HT-29 (cell line): ENCODE measurements around the gene FAM98C. TPM values are rescaled to one million over a fixed set of nuclear protein-coding genes. Genes with fewer than 3 reads are reported as not detected.
"Not testable (repeated sequence)": the region's sequence is repeated elsewhere in the genome, so short reads cannot be mapped to it uniquely, and the experiment has no call there.

Experiments used
- DNase-seq: peaks from one replicate; pipeline ENCODE4 v3.0.0-alpha.2; 2015; ENCODE audit warnings: low spot score
- total RNA-seq: library from RNA; depleted of rRNA; stranded (reverse); fragments of >200 nt; shearing (Covaris generic); gene quantifications from 2 replicates; pipeline ENCODE4 v1.2.3, GENCODE V29; 2014

FAM98C gene
- total RNA-seq, 1 experiment from 2014 or later = 49.5 TPM

DNA sequence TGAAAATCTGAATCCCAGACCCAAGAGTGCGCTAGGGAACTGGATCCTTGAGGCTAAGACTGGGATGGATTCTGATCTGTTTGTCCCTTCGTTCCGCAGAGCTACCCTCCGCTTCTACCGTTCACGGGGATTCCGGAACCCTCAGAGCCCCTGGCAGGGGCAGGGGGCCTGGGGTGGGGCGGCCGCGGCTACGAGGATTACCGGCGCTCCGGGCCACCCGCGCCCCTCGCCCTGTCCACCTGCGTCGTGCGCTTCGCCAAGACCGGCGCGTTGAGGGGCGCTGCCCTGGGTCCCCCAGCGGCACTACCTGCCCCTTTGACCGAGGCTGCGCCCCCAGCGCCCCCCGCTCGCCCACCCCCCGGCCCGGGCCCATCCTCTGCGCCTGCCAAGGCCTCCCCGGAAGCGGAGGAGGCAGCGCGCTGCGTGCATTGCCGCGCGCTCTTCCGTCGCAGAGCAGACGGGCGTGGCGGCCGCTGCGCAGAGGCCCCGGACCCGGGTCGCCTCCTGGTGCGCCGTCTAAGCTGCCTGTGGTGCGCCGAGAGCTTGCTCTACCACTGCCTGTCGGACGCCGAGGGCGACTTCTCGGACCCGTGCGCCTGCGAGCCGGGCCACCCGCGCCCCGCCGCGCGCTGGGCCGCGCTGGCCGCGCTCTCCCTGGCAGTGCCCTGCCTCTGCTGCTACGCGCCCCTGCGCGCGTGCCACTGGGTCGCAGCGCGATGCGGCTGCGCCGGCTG is 7.3 kb upstream of the FAM98C start:
- DNase-seq = no peak

DNA sequence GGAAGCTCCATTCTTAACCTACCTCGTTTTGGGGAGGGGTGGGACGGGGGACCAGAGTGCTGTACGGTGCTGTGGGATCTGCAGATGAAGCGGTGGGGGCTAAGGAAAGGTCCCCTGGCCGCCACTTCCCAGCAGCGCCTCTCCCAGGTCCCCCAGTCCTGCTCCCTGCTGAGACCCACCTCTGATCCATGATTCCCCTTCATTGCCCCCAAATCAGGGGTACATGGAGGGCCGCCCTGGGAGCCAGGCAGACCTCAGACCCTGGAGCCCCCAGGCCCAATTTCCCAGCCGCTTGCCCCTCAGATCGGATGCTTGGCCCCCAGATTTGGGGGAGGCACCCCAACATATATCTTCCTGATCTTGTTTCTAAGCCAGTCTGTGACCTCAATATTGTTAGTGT is 3.8 kb upstream of the FAM98C start:
- DNase-seq = no peak

DNA sequence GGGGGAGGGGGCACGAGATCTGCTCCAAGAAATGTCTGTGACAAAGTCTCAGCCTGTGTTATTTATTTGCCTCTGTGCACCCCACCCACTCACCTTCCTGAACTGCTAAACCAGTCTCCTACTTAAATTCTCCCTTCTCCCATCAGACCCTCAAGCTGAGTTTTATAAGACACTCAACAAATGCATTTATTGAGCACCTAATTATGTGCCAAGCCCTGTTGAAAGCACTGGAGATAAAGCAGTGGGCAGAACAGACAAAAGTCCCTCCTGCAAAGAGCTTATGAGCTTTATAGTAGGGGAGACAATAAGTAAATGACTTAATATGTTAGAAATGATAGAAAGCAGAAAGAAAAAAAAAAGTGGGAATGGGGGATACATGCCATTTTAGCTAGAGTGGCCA is 3.4 kb upstream of the FAM98C start:
- DNase-seq = no peak

- no peak for DNase-seq
Observed at GRCh38 chr19:38400361-38400760, 2.5 kb upstream of the FAM98C start.

DNA sequence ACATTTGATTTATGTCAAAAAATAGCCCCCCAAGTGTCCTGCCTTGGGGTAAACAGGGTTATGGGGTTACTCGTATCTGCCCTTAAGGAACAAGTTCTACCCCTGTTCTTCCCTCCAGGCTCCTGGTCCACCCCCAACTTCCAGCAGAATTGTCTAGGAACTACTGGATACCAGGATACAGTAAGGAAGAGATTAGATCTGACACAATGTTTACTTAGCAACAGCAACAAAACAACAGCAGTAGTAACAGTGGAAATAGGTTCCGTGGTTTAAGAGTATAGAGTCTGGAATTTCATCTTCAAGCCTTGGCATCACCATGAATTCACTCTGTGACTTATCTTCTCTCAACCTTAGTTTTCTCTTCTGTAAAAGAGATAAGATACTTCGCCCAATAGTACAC is 1.7 kb upstream of the FAM98C start:
- DNase-seq = peak; percentile 75

DNA sequence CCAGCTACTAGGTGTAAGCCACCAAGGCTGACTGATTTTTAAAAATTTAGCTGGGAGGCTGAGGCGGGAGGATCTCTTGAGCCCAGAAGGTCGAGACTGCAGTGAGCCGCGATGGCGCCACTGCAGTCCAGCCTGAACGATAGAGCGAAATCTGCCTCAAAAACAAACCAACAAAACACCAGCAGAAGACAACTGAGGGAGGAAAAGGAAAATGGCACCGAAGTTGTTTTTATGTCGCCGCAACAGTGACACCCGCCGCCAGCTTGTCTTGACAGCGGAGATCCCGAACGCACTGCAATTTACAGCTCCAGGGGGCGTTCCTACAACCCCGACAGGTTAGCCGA is 298 bp upstream of the FAM98C start:
- no peak for DNase-seq

GRCh38 chr19:38404858-38405257 is 2.0 kb downstream of the FAM98C start:
- no peak for DNase-seq

GRCh38 chr19:38405276-38405675 is 2.4 kb downstream of the FAM98C start:
- DNase-seq = no peak

GRCh38 chr19:38409631-38410133 is 6.8 kb downstream of the FAM98C start:
- DNase-seq = peak; percentile 60

DNA sequence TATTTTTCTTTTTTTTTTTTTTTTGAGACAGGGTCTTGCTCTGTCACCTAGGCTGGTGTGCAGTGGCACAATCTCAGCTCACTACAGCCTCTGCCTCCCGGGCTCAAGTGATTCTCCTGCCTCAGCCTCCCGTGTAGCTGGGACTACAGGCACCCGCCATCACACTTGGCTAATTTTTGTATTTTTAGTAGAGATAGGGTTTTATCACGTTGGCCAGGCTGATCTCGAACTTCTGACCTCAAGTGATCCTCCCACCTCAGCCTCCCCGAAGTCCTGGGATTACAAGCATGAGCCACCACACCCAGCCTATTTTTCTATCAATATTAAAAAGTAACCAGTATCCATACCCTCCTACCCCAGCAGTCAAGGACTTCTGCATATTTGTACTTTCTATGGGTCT is 7.5 kb downstream of the FAM98C start:
- DNase-seq = not testable (repeated sequence)

DNA sequence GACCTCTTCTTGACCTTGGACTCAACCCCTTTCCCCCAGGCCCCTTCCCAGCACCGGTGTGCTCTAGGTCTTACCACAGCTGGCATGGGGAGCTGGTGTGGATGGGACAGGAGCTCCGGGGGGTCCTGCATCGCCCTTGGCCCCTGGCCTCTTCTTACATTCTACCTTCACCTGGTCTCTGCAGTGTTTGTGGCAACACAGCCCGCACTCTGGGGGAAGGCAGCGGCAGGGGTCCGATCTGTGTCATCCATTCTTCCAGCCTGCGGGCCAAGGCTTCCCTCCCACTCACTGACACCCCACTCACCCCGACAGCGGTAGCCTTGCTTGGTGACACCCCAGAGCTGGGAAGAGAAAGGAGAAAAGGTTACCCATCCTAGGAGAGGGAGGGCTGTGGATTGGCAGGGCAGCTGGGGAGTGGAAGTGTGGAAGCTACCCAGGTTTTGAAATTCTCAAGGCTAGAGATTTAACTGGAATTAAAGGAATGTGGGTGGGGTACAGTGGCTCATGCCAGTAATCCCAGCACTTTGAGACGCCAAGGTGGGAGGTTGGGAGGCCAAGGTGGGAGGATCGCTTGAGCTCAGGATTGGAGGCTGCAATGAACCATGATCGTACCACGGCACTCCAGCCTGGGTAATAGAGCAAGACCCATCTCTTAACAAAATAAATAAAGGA is 8.3 kb downstream of the FAM98C start:
- DNase-seq = no peak

GRCh38 chr19:38411898-38412297 is 9.0 kb downstream of the FAM98C start:
- DNase-seq = not testable (repeated sequence)

GRCh38 chr19:38412491-38412890 is 9.6 kb downstream of the FAM98C start:
- DNase-seq = no peak

- DNase-seq = no peak
Observed at GRCh38 chr19:38412961-38413360, 10.1 kb downstream of the FAM98C start.

GRCh38 chr19:38413416-38413815 is 10.5 kb downstream of the FAM98C start:
- no peak for DNase-seq

DNA sequence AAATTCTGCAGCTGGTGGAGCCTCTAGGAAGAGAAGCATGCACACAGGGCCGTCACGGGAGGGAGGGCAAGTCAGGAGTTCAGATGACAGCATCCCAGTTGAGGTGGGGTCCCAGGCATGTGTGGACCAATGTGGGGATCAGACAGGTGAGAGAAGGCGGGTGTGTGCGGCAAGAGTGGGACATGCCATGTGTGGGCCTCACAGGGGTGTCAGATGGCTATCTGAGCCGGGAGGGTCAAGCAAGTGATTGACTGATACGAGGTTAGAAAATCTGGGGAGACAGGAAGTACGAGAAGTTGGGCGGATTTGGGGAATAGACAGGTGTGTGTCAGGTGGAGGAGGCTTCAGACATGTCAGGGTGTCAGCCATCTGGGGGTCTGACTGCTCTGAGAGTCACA is 14.3 kb downstream of the FAM98C start:
- DNase-seq = no peak

DNA sequence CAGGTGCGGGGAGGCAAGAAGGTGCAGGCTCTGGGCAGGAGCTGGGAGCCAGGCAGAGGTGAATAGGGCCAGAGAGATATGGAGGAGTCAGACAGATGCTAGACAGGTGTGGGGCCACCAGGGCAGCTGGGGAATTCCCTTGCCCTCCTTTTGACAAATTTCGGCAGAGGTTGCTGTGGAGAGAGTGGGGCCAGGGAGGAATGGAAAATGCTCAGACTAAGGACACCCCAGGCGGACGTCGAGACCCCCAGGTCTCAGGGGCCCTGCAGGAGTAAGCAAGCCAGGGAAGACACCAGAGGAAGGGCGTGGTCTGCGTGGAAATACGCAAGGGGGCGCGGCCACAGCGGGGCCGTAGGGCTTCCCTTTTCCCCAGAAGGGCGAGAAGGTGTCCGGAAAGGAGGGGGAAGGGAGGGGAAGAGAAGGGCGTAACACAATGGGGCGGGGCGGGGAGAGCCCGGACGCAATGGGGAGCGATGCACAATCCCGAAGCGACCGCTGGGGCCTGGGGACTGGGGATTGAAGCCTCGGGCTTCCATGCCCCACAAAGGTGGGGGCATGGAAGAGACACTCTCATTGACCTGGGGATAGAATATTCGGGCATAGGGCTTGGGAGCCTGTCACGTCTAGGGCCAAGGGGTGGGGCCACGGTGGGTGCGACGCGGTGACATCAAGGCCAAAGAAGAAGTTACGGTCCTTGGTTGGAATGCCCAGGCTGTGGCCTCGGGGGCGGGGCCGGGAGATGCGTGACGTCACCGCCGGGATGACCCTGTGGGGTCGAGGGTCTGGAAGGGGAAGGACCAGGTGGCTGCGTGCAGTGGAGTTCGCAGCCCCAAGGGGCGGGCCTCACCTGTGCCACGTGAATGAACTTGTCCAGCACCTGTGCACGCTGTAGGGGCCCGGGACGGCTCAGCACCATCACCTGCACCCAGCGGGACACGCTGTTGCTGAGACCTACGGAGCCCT is 14.9 kb downstream of the FAM98C start:
- DNase-seq = peak; percentile 59

DNA sequence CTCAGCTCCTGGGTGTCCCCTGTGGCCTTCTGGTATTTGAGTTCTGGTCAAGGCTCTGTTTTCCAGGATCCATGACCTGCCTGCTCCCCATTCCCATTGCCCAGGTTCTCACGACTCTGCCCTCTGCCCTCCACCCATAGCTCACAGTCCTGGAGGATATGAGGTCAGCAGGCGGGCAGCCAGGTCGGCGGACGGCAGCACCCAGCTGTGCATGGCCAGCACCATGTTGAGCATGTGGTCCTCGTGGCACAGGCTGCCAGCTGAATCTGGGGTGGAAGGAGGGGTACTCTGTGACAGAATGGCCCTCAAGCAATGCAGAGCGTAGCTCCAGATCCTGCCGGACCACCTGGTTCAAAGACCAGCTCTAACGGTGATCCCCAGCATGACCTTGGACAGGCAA is 18.0 kb downstream of the FAM98C start:
- no peak for DNase-seq

- no peak for DNase-seq
Observed at GRCh38 chr19:38421856-38422255, 19.0 kb downstream of the FAM98C start.

DNA sequence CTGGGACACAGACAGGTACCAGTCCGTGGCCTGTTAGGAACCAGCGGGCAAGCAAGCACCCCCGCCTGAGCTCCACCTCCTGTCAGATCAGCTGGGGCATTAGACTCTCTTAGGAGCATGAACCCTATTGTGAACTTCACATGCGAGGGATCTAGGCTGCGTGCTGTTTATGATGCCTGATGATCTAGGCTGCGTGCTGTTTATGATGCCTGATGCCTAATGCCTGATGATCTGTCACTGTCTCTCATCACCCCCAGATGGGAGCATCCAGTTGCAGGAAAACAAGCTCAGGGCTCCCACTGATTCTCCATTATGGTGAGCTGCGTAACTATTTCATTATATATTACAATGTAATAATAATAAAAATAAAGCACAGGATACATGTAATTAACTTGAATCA is 19.5 kb downstream of the FAM98C start:
- DNase-seq = no peak

DNA sequence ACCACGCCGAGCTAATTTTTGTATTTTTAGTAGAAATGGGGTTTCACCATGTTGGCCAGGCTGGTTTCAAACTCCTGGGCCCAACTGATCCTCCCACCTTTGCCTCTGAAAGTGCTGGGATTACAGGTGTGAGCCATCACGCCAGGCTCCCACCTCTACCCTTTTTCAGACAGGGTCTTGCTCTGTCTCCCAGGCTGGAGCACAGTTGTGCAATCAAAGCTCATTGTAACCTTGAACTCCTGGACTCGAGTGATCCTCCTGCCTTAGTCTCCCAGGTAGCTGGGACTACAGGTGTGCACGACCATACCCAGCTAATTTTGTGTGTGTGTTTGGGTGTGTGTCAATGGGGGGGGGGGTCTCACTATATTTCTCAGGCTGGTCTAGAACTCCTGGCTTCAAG is 21.4 kb downstream of the FAM98C start:
- DNase-seq = no peak

GRCh38 chr19:38425222-38425809 is 22.4 kb downstream of the FAM98C start:
- DNase-seq = no peak
